ENCODE results near the gene CACNB2. TPM values are rescaled to one million over a fixed set of nuclear protein-coding genes. Genes with fewer than 3 reads are reported as not detected.

The CACNB2 gene
- total and polyA plus RNA-seq, 10 of the 15 experiments (the other 5 are each of a cell fraction or from before 2014, with no cell fraction given): 0.62 to 8.1 (median 1.2) TPM

DNA sequence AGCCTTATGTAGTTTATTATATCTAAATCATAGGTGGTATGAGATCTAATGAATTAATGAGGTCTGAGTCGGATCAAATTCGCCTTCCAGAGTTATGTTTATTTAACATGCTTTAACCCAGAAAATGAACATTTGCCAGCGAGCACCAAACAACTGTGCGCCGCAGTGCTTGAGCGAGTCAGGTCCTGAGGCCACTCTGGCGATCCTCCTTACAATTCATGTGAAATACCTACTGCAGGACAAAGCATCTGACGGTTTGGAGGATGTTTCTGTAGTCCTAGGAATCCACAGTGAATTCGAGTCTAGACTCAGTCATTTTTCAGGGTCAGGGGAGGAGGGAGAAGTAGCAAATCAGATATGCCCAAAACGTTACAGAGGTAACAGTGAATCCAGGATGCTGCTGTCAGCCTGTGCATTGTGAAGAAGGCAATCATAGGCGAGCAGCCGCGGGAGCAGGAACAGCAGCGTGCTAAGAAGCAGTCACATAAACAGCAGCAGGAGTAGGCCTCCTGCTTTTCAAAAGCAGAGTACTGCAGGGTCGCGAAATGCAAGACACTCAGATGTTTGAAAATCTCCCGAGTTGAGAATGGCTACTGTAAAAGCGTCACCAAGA is 120.2 kb downstream of the CACNB2 start (continued):
- TF ChIP-seq RAD51 (IDR thresholded peaks at IDR 0.05) (no peak), NKRF (conservative IDR thresholded peaks at IDR 0.05) (no peak)

GRCh38 chr10:18261063-18261610 is 120.9 kb downstream of the CACNB2 start:
- intact Hi-C loops (cut with micrococcal nuclease; ENCODE audit: unreplicated experiment): no loop called here
- DNase-seq (ENCODE audit: low read depth, low spot score) (no peak), ATAC-seq (no peak), FAIRE-seq (no peak)
- Histone ChIP-seq H3K4me3 (no peak overlapping the region), H3K27ac (ENCODE audit: control insufficient read depth, insufficient read depth) (no peak overlapping the region), H3K4me1 (ENCODE audit: control insufficient read depth, insufficient read depth, low read length) (no peaks in the 10 kb centered on the region), H3K4me2 (ENCODE audit: control insufficient read depth, insufficient read depth) (no peak overlapping the region), H3K27me3 (replicated peaks in 1 of 2; ENCODE audit: control insufficient read depth in 2 of 2, insufficient read depth in 2 of 2, low read length in 1 of 2) (no peaks in the 10 kb centered on the region), H3K79me2 (ENCODE audit: control insufficient read depth, insufficient read depth, low read length) (no peaks in the 10 kb centered on the region), H2AFZ (ENCODE audit: control insufficient read depth, low read depth, low read length) (no peak overlapping the region), H4K20me1 (ENCODE audit: control insufficient read depth, insufficient read depth) (no peaks in the 10 kb centered on the region), H3K36me3 (ENCODE audit: control insufficient read depth in 2 of 2, insufficient read depth in 2 of 2, low read length in 1 of 2) (no peaks in the 10 kb centered on the region), H3K9me3 (replicated peaks; ENCODE audit: control insufficient read depth, insufficient read depth, low read length) (no peaks in the 10 kb centered on the region), H3K9ac (ENCODE audit: control insufficient read depth, insufficient read depth, low read length) (no peak overlapping the region)
- in situ Hi-C loops (cut with MboI): no loop called here
- ChIA-PET POLR2A (no interaction called here), CTCF (interaction anchor here (1.4 kb wide), 1 partner anchor 51 kb away, joined by 4 read pairs; no protein-coding TSS in a partner anchor), RAD21 (ENCODE audit: unreplicated experiment) (interaction anchor here (0.5 kb wide), 1 partner anchor 54 kb away, joined by 3 read pairs; no protein-coding TSS in a partner anchor), SMC1A (ENCODE audit: uncharacterized antibody, unreplicated experiment) (interaction anchor here (1.0 kb wide), 1 partner anchor 55 kb away, joined by 3 read pairs; no protein-coding TSS in a partner anchor)
- TF ChIP-seq JUND (IDR thresholded peaks at IDR 0.05; ENCODE audit: low read depth, low read length) (no peak), MYC (IDR thresholded peaks at IDR 0.05; ENCODE audit: insufficient read depth, insufficient read length, insufficient replicate concordance, low read length, severe bottlenecking) (no peak), NR2C2 (IDR thresholded peaks at IDR 0.05; ENCODE audit: borderline replicate concordance, control insufficient read depth, insufficient read length, low read depth) (no peak), SUPT20H (IDR thresholded peaks at IDR 0.05; ENCODE audit: borderline replicate concordance, control insufficient read depth, low read depth, low read length) (no peak), RELB (IDR thresholded peaks at IDR 0.05; ENCODE audit: low read depth) (no peak), SREBF1 (IDR thresholded peaks at IDR 0.05; ENCODE audit: low read length) (no peak), ESRRA (IDR thresholded peaks at IDR 0.05; ENCODE audit: low read length) (no peak), PKNOX1 (IDR thresholded peaks at IDR 0.05) (no peak), BMI1 (IDR thresholded peaks at IDR 0.05; ENCODE audit: borderline replicate concordance) (no peak), IRF5 (IDR thresholded peaks at IDR 0.05; ENCODE audit: borderline replicate concordance) (no peak)
- 24% methylated on average over 15 of the region's 15 CpGs for WGBS (ENCODE audit: insufficient coverage, insufficient replicate concordance, low lambda C conversion rate, missing lambda C conversion rate)
- no TSS peak for BruUV-seq (replicated peaks)

All from GM12878 (cell line).